DOHH2 (cell line): ENCODE measurements around the gene MBTPS1.

Experiments
- H3F3A ChIP-seq: fragments of 200-600 bp; sonication (generic), shearing (Covaris generic); 2 replicates; pipeline ENCODE4 v1.6.0; 2016; ENCODE audit warnings: antibody characterized with exemption, mild to moderate bottlenecking; ENCODE audit not compliant: control insufficient read depth, insufficient read depth
- H3K27ac ChIP-seq: fragments of 200-600 bp; sonication (generic); 2 replicates; pipeline ENCODE4 v1.5.1; 2014; ENCODE audit warnings: low read depth, mild to moderate bottlenecking, low read length, moderate library complexity
- H3K27me3 ChIP-seq: fragments of 200-600 bp; sonication (generic); 2 replicates; pipeline ENCODE4 v1.6.1; 2014; ENCODE audit warnings: mild to moderate bottlenecking, low read length, mixed read lengths; ENCODE audit not compliant: control insufficient read depth
- H3K36me3 ChIP-seq: fragments of 200-600 bp; sonication (generic); 2 replicates; pipeline ENCODE4 v1.6.1; 2014; ENCODE audit warnings: mild to moderate bottlenecking, low read length, moderate library complexity, mixed read lengths; ENCODE audit not compliant: control insufficient read depth
- H3K4me1 ChIP-seq: fragments of 200-600 bp; sonication (generic); 2 replicates; pipeline ENCODE4 v1.6.1; 2014; ENCODE audit warnings: mild to moderate bottlenecking, low read length, mixed read lengths; ENCODE audit not compliant: control insufficient read depth
- H3K4me2 ChIP-seq: fragments of 200-600 bp; sonication (generic); 2 replicates; pipeline ENCODE4 v1.6.0; 2014; ENCODE audit warnings: mild to moderate bottlenecking, low read length, moderate library complexity
- H3K4me3 ChIP-seq: fragments of 200-600 bp; sonication (generic); 2 replicates; pipeline ENCODE4 v1.5.1; 2014; ENCODE audit warnings: mild to moderate bottlenecking, low read length, mixed read lengths
- H3K79me2 ChIP-seq: fragments of 200-600 bp; sonication (generic); 2 replicates; pipeline ENCODE4 v1.6.1; 2014; ENCODE audit warnings: mild to moderate bottlenecking, low read length, mixed read lengths; ENCODE audit not compliant: control insufficient read depth
- H3K9me2 ChIP-seq: fragments of 200-600 bp; sonication (generic); replicated peaks from 2 replicates; pipeline ENCODE4 v1.6.1; 2014; ENCODE audit warnings: mild to moderate bottlenecking, low read length, mixed read lengths; ENCODE audit not compliant: control insufficient read depth
- H3K9me3 ChIP-seq: fragments of 200-600 bp; sonication (generic); 2 replicates; pipeline ENCODE4 v1.6.1; 2014; ENCODE audit warnings: antibody characterized with exemption, low read length, mixed read lengths; ENCODE audit not compliant: control insufficient read depth, insufficient read depth
- H4K20me1 ChIP-seq: fragments of 200-600 bp; sonication (generic); 2 replicates; pipeline ENCODE4 v1.6.0; 2014; ENCODE audit warnings: low read depth, mild to moderate bottlenecking, antibody characterized with exemption, low read length, moderate library complexity; ENCODE audit not compliant: control insufficient read depth, insufficient read depth
- EZH2phosphoT487 ChIP-seq: fragments of 200-600 bp; sonication (generic); IDR thresholded peaks from 2 replicates; pipeline ENCODE4 v1.6.1; 2017; ENCODE audit warnings: borderline replicate concordance, mild to moderate bottlenecking, antibody characterized with exemption, low read length, moderate library complexity, mixed read lengths
- TF ChIP-seq, protein P1 (sequence below): fragments of 200-600 bp; sonication (generic); IDR thresholded peaks from one replicate; pipeline ENCODE4 v1.5.1; 2014; ENCODE audit warnings: antibody characterized with exemption, mild to moderate bottlenecking, low read depth, low read length; ENCODE audit not compliant: poor library complexity, severe bottlenecking

The MBTPS1 gene

DNA sequence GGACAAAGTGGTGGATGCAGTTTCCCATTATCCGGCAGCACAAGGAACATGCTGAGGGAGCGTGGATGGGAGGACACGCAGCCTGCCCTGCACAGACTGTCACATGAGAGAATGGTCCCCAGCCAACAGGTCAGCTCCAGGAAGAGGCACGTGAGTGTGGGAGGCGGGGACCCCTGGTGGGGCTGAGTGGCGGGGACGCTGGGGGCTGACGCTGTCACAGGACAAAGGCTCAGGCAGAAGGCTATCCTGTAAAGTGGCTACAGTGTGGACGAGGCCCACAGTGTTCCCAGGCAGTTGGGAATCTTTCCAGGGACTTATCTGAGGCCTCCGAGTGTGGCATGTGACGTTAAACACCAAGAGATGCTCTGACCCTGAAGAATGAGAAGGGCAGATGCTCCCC is 30.4 kb downstream of the MBTPS1 start:
- Histone ChIP-seq H3K79me2 (peaks cover 7% of the 10 kb centered on the region; the same call in 1 of the 2 replicates), H3K4me1 (peaks cover 50% of the 10 kb centered on the region), H3K27ac (peak overlapping the region; percentile 85), H3F3A (peaks cover 7% of the 10 kb centered on the region; the same call in 1 of the 2 replicates), H3K4me2 (peak overlapping the region; percentile 98), H3K36me3 (peaks cover 82% of the 10 kb centered on the region), H3K27me3 (no peaks in the 10 kb centered on the region), H3K4me3 (peak overlapping the region; percentile 72), H3K9me3 (no peaks in the 10 kb centered on the region), H3K9me2 (no peaks in the 10 kb centered on the region), H4K20me1 (no peaks in the 10 kb centered on the region)
- TF ChIP-seq EZH2phosphoT487 = no peak
- TF ChIP-seq, protein P1, sequence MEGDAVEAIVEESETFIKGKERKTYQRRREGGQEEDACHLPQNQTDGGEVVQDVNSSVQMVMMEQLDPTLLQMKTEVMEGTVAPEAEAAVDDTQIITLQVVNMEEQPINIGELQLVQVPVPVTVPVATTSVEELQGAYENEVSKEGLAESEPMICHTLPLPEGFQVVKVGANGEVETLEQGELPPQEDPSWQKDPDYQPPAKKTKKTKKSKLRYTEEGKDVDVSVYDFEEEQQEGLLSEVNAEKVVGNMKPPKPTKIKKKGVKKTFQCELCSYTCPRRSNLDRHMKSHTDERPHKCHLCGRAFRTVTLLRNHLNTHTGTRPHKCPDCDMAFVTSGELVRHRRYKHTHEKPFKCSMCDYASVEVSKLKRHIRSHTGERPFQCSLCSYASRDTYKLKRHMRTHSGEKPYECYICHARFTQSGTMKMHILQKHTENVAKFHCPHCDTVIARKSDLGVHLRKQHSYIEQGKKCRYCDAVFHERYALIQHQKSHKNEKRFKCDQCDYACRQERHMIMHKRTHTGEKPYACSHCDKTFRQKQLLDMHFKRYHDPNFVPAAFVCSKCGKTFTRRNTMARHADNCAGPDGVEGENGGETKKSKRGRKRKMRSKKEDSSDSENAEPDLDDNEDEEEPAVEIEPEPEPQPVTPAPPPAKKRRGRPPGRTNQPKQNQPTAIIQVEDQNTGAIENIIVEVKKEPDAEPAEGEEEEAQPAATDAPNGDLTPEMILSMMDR = peak; percentile 34

DNA sequence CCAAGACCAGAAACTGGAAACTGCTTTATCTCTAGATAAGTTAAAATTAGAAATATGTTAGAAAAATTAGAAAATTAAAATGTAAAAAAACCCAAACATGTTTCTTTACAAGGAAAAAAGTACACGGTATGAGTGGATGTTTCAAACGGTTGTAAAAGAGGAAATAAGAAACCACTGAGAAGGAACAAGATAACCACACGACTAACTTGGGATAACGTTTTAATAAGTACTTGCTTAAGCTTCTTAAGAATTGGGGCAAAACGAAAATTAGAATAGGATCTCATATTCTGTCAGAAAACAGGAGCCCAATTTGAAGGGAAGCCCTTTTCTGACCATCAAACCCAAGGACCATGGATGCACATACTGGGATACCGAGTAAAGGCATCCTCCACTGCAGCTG is 31.0 kb downstream of the MBTPS1 start:
- peaks cover 7% of the 10 kb centered on the region; the same call in 1 of the 2 replicates for H3K79me2 ChIP-seq
- no peaks in the 10 kb centered on the region for H3K27me3 ChIP-seq
- TF ChIP-seq, protein P1 = no peak
- TF ChIP-seq EZH2phosphoT487 = no peak
- H3K4me1 ChIP-seq = peaks cover 50% of the 10 kb centered on the region
- peak overlapping the region; percentile 72 for H3K4me3 ChIP-seq
- H3K27ac ChIP-seq = peak overlapping the region; percentile 85
- H3K9me3 ChIP-seq = no peaks in the 10 kb centered on the region
- H3K36me3 ChIP-seq = peaks cover 84% of the 10 kb centered on the region
- H3K4me2 ChIP-seq = peak overlapping the region; percentile 98
- H4K20me1 ChIP-seq = no peaks in the 10 kb centered on the region
- H3K9me2 ChIP-seq = no peaks in the 10 kb centered on the region
- H3F3A ChIP-seq = peaks cover 7% of the 10 kb centered on the region; the same call in 1 of the 2 replicates

DNA sequence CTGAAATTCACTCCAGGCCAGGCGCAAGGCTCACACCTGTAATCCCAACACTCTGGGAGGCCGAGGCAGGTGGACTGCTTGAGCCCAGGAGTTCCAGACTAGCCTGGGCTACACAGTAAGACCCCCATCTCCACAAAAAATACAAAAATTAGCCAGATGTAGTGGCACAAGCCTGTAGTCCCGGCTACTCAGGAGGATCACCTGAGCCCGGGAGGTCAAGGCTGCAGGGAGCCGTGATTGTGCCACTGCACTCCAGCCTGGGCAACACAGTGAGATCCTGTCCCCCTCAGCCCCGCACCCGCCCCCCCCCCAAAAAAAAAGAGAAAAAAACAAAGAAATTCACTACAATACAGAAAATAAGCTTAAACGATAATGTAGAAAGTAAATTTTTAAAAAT is 31.5 kb downstream of the MBTPS1 start:
- Histone ChIP-seq H3K27ac (peak overlapping the region; percentile 85), H3K4me3 (0 out of 2 replicates have a peak overlapping the region, but pooled peaks have one; percentile 3), H3K4me1 (peaks cover 50% of the 10 kb centered on the region), H4K20me1 (no peaks in the 10 kb centered on the region), H3K9me3 (no peaks in the 10 kb centered on the region), H3K4me2 (peak overlapping the region; percentile 98), H3K36me3 (peaks cover 87% of the 10 kb centered on the region), H3K79me2 (peaks cover 7% of the 10 kb centered on the region; the same call in 1 of the 2 replicates), H3K9me2 (no peaks in the 10 kb centered on the region), H3K27me3 (no peaks in the 10 kb centered on the region), H3F3A (peaks cover 7% of the 10 kb centered on the region; the same call in 1 of the 2 replicates)
- TF ChIP-seq EZH2phosphoT487 = no peak
- TF ChIP-seq, protein P1 = no peak
